H9 (cell line): ENCODE data around the gene TBCB. TPM values are rescaled to one million over a fixed set of nuclear protein-coding genes. Genes with fewer than 3 reads are reported as not detected.
A peak's percentile ranks its signal among the peaks of the same experiment; 100 is the strongest.

Experiments
- DNase-seq: peaks from one replicate; pipeline ENCODE4 v3.0.0-alpha.2; 2017
- H2AFZ ChIP-seq: one replicate; pipeline ENCODE4 v1.6.1; 2013; ENCODE audit warnings: mild to moderate bottlenecking, low read length, control low read depth, moderate library complexity
- H2AK5ac ChIP-seq: 2 replicates; pipeline ENCODE4 v1.6.1; 2013; ENCODE audit warnings: low read length, control low read depth, mixed read lengths; ENCODE audit not compliant: insufficient read length
- H2BK120ac ChIP-seq: one replicate; pipeline ENCODE4 v1.6.1; 2013; ENCODE audit warnings: low read depth, mild to moderate bottlenecking, low read length, control low read depth, inconsistent platforms; ENCODE audit not compliant: poor library complexity, severe bottlenecking
- H2BK12ac ChIP-seq: 2 replicates; pipeline ENCODE4 v1.6.1; 2013; ENCODE audit warnings: low read length, control low read depth, mixed read lengths, low read depth; ENCODE audit not compliant: insufficient read length
- H2BK15ac ChIP-seq: 2 replicates; pipeline ENCODE4 v1.6.1; 2013; ENCODE audit warnings: low read depth, low read length, control low read depth
- H2BK20ac ChIP-seq: one replicate; pipeline ENCODE4 v1.6.1; 2013; ENCODE audit warnings: low read depth, mild to moderate bottlenecking, low read length, control low read depth, inconsistent platforms; ENCODE audit not compliant: poor library complexity, severe bottlenecking
- H2BK5ac ChIP-seq: 2 replicates; pipeline ENCODE4 v1.6.1; 2013; ENCODE audit warnings: low read length, control low read depth, mixed read lengths; ENCODE audit not compliant: insufficient read length
- H3K14ac ChIP-seq: 2 replicates; pipeline ENCODE4 v1.6.1; 2013; ENCODE audit warnings: low read length, control low read depth; ENCODE audit not compliant: insufficient read depth
- H3K18ac ChIP-seq: 2 replicates; pipeline ENCODE4 v1.6.1; 2013; ENCODE audit warnings: low read depth, mild to moderate bottlenecking, mixed read lengths, low read length, control low read depth; ENCODE audit not compliant: insufficient read length
- H3K23ac ChIP-seq: 2 replicates; pipeline ENCODE4 v1.6.1; 2013; ENCODE audit warnings: low read length, control low read depth, mixed read lengths, low read depth; ENCODE audit not compliant: insufficient read length
- H3K23me2 ChIP-seq: 2 replicates; pipeline ENCODE4 v1.6.1; 2013; ENCODE audit warnings: low read depth, mild to moderate bottlenecking, mixed read lengths, low read length, control low read depth; ENCODE audit not compliant: insufficient read length, poor library complexity, severe bottlenecking
- H3K27ac ChIP-seq: 2 replicates; pipeline ENCODE4 v1.5.1; 2013; ENCODE audit warnings: low read length, control low read depth, mixed read lengths, low read depth; ENCODE audit not compliant: insufficient read length
- H3K27me3 ChIP-seq: 2 replicates; pipeline ENCODE4 v1.6.1; 2013; ENCODE audit warnings: low read length, control low read depth, inconsistent platforms; ENCODE audit not compliant: insufficient read depth
- H3K4ac ChIP-seq: 2 replicates; pipeline ENCODE4 v1.6.1; 2013; ENCODE audit warnings: low read depth, mild to moderate bottlenecking, control low read depth, inconsistent platforms, low read length, moderate library complexity
- H3K4me1 ChIP-seq: 2 replicates; pipeline ENCODE4 v1.6.1; 2013; ENCODE audit warnings: low read length, control low read depth, inconsistent platforms; ENCODE audit not compliant: insufficient read depth
- H3K4me2 ChIP-seq: 2 replicates; pipeline ENCODE4 v1.6.1; 2013; ENCODE audit warnings: low read length, control low read depth, mixed read lengths; ENCODE audit not compliant: insufficient read length, insufficient read depth
- H3K56ac ChIP-seq: 2 replicates; pipeline ENCODE4 v1.6.1; 2013; ENCODE audit warnings: low read depth, mild to moderate bottlenecking, mixed read lengths, low read length, control low read depth; ENCODE audit not compliant: insufficient read length
- H3K79me1 ChIP-seq: 2 replicates; pipeline ENCODE4 v1.6.1; 2013; ENCODE audit warnings: low read depth, mild to moderate bottlenecking, moderate library complexity, low read length, control low read depth, inconsistent platforms; ENCODE audit not compliant: insufficient read depth, poor library complexity, severe bottlenecking
- H3K79me2 ChIP-seq: 2 replicates; pipeline ENCODE4 v1.6.1; 2013; ENCODE audit warnings: low read length, control low read depth, inconsistent platforms; ENCODE audit not compliant: insufficient read depth
- H3K9ac ChIP-seq: 2 replicates; pipeline ENCODE4 v1.6.1; 2013; ENCODE audit warnings: low read length, control low read depth, mixed read lengths; ENCODE audit not compliant: insufficient read length; ENCODE audit errors: extremely low read depth
- H3K9me3 ChIP-seq: one replicate; pipeline ENCODE4 v1.6.1; 2013; ENCODE audit warnings: low read depth, low read length, inconsistent platforms; ENCODE audit not compliant: control insufficient read depth
- H3T11ph ChIP-seq: one replicate; pipeline ENCODE4 v1.6.1; 2013; ENCODE audit warnings: mild to moderate bottlenecking, low read length, control low read depth, inconsistent platforms
- H4K20me1 ChIP-seq: one replicate; pipeline ENCODE4 v1.6.1; 2013; ENCODE audit not compliant: control insufficient read depth, insufficient read length, insufficient read depth
- H4K5ac ChIP-seq: 2 replicates; pipeline ENCODE4 v1.6.1; 2013; ENCODE audit warnings: low read depth, mild to moderate bottlenecking, mixed read lengths, low read length, control low read depth; ENCODE audit not compliant: insufficient read length
- H4K8ac ChIP-seq: replicated peaks from 2 replicates; pipeline ENCODE4 v1.6.1; 2013; ENCODE audit warnings: low read length, control low read depth, mixed read lengths, low read depth; ENCODE audit not compliant: insufficient read length
- H4K91ac ChIP-seq: 2 replicates; pipeline ENCODE4 v1.6.1; 2013; ENCODE audit warnings: low read depth, mild to moderate bottlenecking, moderate library complexity, mixed read lengths, low read length, control low read depth; ENCODE audit not compliant: insufficient read length
- H3K27ac Mint-ChIP-seq, 3 experiments: 2 replicates in 2 of 3; 3 replicates in 1 of 3; pipeline ENCODE4 v1.8.0; 2020 to 2021; ENCODE audit warnings: mixed read lengths in 3 of 3, mild to moderate bottlenecking in 1 of 3, moderate library complexity in 1 of 3
- H3K27me3 Mint-ChIP-seq: 2 replicates; pipeline ENCODE4 v1.8.0; 2021; ENCODE audit warnings: low read depth, mild to moderate bottlenecking, moderate library complexity, mixed read lengths
- H3K36me3 Mint-ChIP-seq, 3 experiments: 2 replicates in 2 of 3; 3 replicates in 1 of 3; pipeline ENCODE4 v1.8.0; 2020 to 2021; ENCODE audit warnings: low read depth in 3 of 3, mixed read lengths in 3 of 3; ENCODE audit not compliant: insufficient read depth in 1 of 3
- H3K4me1 Mint-ChIP-seq, 2 experiments: 2 replicates each; pipeline ENCODE4 v1.8.0; 2020; ENCODE audit warnings: mixed read lengths in 2 of 2
- H3K4me3 Mint-ChIP-seq, 2 experiments: 2 replicates in 1 of 2; 3 replicates in 1 of 2; pipeline ENCODE4 v1.8.0; 2020 to 2021; ENCODE audit warnings: mild to moderate bottlenecking in 2 of 2, mixed read lengths in 2 of 2, moderate library complexity in 1 of 2
- H3K9me3 Mint-ChIP-seq, 2 experiments: 2 replicates in 1 of 2; 3 replicates in 1 of 2; pipeline ENCODE4 v1.8.0; 2020; ENCODE audit warnings: mild to moderate bottlenecking in 2 of 2, mixed read lengths in 2 of 2, moderate library complexity in 1 of 2
- WGBS: extraction: QIAGEN DNeasy Blood & Tissue Kit; methylation state at CpG from one replicate; pipeline ENCODE4 v1.1.7; 2013; ENCODE audit warnings: missing lambda C conversion rate, low lambda C conversion rate, mixed read lengths; ENCODE audit not compliant: insufficient read length; ENCODE audit errors: extremely low coverage; 5-methylcytosine and 5-hydroxymethylcytosine counted together
- total RNA-seq: library from RNA; stranded (reverse); gene quantifications from 2 replicates; pipeline ENCODE4 v1.2.1, GENCODE V29; 2021
- TF ChIP-seq, protein P1 (sequence below): fragments of 200-600 bp; sonication (generic); conservative IDR thresholded peaks from 3 replicates; pipeline ENCODE4 v1.8.0; 2021; ENCODE audit warnings: antibody characterized with exemption, mild to moderate bottlenecking

The TBCB gene
- total RNA-seq, 1 experiment from 2014 or later, result 216 TPM

DNA sequence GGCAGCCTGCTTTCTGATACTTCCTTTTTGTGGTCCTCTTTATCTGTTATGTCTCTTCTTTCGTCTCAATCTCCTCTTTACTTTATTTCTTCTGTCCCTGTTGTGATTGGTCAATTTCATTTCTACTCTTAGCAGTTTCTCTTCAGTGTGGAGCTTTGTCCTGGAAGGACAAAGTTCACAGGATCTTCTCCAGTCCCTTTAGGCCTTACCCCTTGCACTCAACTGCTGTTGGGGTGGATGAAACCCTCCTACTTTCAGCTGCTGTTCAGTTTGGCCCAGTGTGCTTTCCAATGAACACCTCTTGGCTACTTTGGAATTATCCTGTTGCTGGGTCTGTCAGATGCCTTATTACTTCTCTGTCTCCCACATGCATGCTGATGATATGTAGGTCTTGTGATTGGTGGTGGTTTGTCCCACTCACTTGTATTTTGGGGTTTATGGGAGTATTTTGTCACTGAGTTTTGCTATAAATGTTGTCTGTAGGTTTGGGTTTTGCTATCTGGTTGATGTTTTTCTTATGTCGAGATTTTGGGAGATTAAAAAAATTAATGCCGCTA, 35.8 kb upstream of the TBCB start:
- H3K14ac ChIP-seq, result no peak overlapping the region
- H3K27ac Mint-ChIP-seq, result peak overlapping the region in 1 of 3 experiments; percentile 13; a peak in 2 of 7 replicates
- H2BK12ac ChIP-seq, result no peak overlapping the region
- no peak overlapping the region for H3K4me3 Mint-ChIP-seq
- no peaks in the 10 kb centered on the region for H3K9me3 Mint-ChIP-seq
- H3K27ac ChIP-seq, result no peak overlapping the region
- no peak overlapping the region for H2BK20ac ChIP-seq
- H4K5ac ChIP-seq, result no peak overlapping the region
- H3K4ac ChIP-seq, result no peak overlapping the region
- no peak overlapping the region for H2AK5ac ChIP-seq
- no peak overlapping the region for H3T11ph ChIP-seq
- H3K27me3 Mint-ChIP-seq, result no peaks in the 10 kb centered on the region
- H2BK120ac ChIP-seq, result no peak overlapping the region
- H3K9ac ChIP-seq, result no peak overlapping the region
- no peak for DNase-seq
- WGBS, result no CpG with 5 or more reads among the region's 3 CpGs
- no peaks in the 10 kb centered on the region for H3K4me1 Mint-ChIP-seq
- no peaks in the 10 kb centered on the region for H3K23me2 ChIP-seq
- H3K18ac ChIP-seq, result no peak overlapping the region
- peaks cover 46 to 74% (median 67%) of the 10 kb centered on the region in 3 experiments; a peak in 6 of 7 replicates for H3K36me3 Mint-ChIP-seq
- H3K27me3 ChIP-seq, result no peaks in the 10 kb centered on the region
- H3K4me2 ChIP-seq, result no peak overlapping the region
- no peaks in the 10 kb centered on the region for H3K9me3 ChIP-seq
- peaks cover 2% of the 10 kb centered on the region for H4K20me1 ChIP-seq
- no peak overlapping the region for H4K91ac ChIP-seq
- no peak overlapping the region for H2AFZ ChIP-seq
- H3K56ac ChIP-seq, result no peak overlapping the region
- TF ChIP-seq, protein P1, sequence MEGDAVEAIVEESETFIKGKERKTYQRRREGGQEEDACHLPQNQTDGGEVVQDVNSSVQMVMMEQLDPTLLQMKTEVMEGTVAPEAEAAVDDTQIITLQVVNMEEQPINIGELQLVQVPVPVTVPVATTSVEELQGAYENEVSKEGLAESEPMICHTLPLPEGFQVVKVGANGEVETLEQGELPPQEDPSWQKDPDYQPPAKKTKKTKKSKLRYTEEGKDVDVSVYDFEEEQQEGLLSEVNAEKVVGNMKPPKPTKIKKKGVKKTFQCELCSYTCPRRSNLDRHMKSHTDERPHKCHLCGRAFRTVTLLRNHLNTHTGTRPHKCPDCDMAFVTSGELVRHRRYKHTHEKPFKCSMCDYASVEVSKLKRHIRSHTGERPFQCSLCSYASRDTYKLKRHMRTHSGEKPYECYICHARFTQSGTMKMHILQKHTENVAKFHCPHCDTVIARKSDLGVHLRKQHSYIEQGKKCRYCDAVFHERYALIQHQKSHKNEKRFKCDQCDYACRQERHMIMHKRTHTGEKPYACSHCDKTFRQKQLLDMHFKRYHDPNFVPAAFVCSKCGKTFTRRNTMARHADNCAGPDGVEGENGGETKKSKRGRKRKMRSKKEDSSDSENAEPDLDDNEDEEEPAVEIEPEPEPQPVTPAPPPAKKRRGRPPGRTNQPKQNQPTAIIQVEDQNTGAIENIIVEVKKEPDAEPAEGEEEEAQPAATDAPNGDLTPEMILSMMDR, result no peak
- H3K23ac ChIP-seq, result no peak overlapping the region
- no peaks in the 10 kb centered on the region for H3K79me1 ChIP-seq
- H2BK15ac ChIP-seq, result no peak overlapping the region
- H2BK5ac ChIP-seq, result no peak overlapping the region
- no peak overlapping the region for H4K8ac ChIP-seq
- H3K79me2 ChIP-seq, result no peaks in the 10 kb centered on the region
- no peaks in the 10 kb centered on the region for H3K4me1 ChIP-seq
